Gastroesophageal sphincter (tissue), 3 donors: ENCODE measurements around the gene ZEB2.

ENCODE experiments used
- EP300 ChIP-seq: sonication (generic); formaldehyde crosslinking; IDR thresholded peaks from one replicate; pipeline ENCODE4 v1.6.1; 2017; ENCODE audit warnings: antibody characterized with exemption, mild to moderate bottlenecking
- POLR2A ChIP-seq, 2 donors: fragments of 450-650 bp; IDR thresholded peaks; one replicate each; pipeline ENCODE4 v1.6.1; 2017; ENCODE audit warnings: antibody characterized with exemption in 2 of 2, mild to moderate bottlenecking in 2 of 2, moderate library complexity in 1 of 2
- POLR2AphosphoS5 ChIP-seq: sonication (generic); formaldehyde crosslinking; IDR thresholded peaks from one replicate; pipeline ENCODE4 v1.6.1; 2017; ENCODE audit warnings: antibody characterized with exemption
- TF ChIP-seq, protein P1 (sequence below), 4 experiments: fragments of 200-600 bp in 2 of 4; fragments of 450-650 bp in 2 of 4; sonication (generic) in 1 of 4; IDR thresholded peaks; one replicate each; pipeline ENCODE4 v1.5.1; 2017 to 2019; ENCODE audit warnings: antibody characterized with exemption in 4 of 4, mild to moderate bottlenecking in 2 of 4, moderate library complexity in 2 of 4

DNA sequence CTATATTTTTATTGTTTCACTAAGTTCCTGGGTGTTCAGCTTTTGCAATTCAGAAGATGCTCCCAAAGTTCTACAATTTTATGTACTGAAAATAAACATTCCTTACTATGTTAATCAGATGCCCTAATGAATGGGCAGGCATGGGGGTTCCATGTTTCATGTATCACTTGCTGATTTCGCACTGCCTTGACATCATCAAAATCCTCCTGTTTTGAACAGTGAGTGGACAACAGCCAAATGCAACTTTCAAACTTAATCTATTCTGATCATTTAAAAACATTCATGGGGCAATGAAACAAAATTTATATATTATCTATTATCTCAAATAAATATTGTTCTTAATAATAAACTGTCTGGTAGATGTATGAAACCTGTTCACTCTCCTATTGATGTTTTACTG is 43.2 kb downstream of the ZEB2 start:
- TF ChIP-seq, protein P1, sequence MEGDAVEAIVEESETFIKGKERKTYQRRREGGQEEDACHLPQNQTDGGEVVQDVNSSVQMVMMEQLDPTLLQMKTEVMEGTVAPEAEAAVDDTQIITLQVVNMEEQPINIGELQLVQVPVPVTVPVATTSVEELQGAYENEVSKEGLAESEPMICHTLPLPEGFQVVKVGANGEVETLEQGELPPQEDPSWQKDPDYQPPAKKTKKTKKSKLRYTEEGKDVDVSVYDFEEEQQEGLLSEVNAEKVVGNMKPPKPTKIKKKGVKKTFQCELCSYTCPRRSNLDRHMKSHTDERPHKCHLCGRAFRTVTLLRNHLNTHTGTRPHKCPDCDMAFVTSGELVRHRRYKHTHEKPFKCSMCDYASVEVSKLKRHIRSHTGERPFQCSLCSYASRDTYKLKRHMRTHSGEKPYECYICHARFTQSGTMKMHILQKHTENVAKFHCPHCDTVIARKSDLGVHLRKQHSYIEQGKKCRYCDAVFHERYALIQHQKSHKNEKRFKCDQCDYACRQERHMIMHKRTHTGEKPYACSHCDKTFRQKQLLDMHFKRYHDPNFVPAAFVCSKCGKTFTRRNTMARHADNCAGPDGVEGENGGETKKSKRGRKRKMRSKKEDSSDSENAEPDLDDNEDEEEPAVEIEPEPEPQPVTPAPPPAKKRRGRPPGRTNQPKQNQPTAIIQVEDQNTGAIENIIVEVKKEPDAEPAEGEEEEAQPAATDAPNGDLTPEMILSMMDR (IDR thresholded peaks at IDR 0.05) = no peak
- no peak for TF ChIP-seq POLR2A (IDR thresholded peaks at IDR 0.05)
- no peak for TF ChIP-seq EP300
- no peak for TF ChIP-seq POLR2AphosphoS5
